HG03103 (cell line): Measurements from ENCODE around the gene PAIP2.
"Not testable (repeated sequence)": the region's sequence is repeated elsewhere in the genome, so short reads cannot be mapped to it uniquely, and the experiment has no call there.

Source experiments
- ATAC-seq: cut with Tn5 transposase; IDR thresholded peaks from one replicate; pipeline ENCODE4 v1.9.1; 2021; ENCODE audit warnings: low read depth; ENCODE audit not compliant: unreplicated experiment

Gene PAIP2

DNA sequence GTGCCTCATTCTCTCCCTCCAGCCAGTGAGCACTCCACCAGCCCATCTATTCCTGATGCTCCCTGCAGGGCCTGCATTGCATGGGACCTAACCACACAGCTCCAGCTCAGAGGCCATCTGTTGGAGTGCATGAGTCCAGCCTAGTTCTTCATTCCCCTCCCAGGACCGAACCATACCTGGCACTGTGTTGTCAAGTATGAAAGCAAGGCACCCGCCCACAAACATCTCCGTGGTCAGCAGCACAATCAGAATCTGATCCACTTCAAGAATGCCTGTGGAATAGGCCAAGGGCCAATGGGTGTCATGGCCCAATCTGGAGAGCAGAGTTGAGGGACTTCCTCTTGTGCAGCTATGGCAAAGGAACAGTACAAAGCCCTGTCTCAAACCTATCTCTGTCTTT lies 35.6 kb downstream of the PAIP2 start:
- no peak for ATAC-seq

GRCh38 chr5:139378101-139378825 lies 36.6 kb downstream of the PAIP2 start:
- no peak for ATAC-seq

DNA sequence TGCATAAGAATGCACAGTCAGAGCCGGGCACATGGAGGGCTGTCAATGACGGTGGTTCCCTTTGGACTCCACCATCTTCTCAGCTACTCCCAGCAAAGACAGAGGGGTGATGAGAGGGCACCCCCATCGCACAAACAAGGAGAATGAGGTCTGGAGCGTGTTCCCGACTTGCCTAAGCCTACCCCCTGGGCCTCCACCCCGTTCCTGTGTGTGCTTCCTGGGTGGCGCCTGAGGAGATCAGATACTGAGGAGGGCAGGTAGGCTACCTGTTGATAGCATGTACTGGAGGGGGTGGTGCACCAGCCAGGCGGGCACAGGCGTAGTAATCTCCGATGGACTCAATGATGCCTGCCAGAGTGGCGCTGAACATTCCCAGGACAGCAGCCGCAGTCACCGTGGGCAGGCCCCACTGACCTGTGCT lies 37.3 kb downstream of the PAIP2 start:
- ATAC-seq = no peak

DNA sequence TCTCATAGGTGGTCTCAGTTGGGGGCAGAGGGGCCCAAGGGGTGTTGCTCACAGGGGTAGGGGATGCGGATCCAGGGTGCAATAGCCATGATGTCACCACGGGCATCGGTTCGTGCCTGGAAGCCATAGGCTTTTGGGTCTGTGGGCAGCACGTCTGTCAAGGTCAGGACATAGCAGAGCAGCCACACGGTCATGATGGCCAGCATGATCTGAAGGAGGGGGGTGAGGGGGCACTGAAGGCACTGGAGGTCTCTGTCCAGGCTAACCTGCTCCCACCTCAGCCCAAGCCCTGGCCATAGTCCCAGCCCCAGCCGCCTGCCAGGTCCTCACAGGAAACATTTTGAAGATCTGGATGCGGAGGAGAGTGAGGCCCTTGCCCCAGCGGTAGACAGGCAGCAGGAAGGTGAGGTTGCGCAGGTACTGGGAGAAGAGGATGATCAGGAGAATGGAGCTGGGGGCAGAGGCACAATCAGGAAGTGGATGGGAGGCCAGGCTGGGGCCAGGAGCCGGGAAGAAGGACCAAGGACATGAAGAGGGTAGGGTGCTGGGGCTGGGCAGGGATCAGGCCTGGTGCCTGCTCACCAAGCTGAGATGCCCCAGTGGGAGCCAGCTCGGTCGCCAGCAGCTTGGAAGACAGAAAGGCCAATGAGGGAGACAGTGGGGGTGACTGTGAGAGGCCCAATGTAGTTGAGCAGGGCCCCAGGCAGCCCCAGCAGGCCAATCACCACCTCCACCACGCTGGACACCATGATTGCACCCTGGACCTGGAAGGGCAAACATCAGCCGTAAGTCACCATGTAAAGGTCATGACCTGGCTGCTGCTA lies 38.2 kb downstream of the PAIP2 start:
- no peak for ATAC-seq

DNA sequence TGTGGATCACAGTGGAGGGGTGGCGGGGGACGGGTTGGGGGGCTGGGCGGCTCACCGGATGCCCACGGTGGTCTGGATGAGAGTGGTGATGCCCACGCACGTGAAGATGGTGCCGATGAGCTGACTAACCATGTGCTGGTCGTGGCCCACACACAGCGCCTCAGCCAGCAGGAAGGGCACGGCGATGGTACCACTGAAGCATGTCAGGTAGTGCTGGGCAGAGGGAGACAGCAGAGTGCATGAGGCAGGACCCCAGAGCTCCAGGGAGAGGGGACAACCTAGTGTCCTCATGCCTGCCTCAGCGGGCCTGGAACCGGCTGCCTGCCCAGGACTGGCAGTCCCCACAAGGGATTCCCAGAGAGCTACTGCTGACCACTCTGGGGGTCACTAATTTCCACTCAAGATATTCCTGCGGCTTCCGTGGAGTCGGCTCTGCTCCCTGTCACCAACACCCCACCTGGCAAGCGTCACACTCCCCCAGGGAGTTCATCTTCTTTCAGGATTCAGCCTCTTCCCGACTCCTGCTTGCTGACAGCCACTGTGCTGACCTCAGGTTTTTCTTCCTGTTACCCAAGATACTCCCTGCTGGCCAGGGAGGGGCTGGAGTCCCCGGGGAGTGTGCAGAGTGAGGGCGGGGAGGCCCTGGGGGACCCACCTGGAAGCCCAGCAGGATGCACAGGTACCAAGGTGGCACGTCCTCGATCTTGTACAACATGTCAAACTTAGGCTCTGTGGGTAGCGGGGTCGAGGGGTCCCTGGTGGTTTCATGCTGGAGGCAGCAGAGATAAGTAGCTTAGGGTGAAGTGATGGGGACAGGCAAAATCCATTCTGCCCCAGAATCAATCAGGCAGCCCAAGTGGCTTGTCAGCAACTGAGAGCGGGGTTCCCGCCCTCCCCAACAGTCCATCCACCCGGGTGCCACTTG lies 40.4 kb downstream of the PAIP2 start:
- no peak for ATAC-seq

DNA sequence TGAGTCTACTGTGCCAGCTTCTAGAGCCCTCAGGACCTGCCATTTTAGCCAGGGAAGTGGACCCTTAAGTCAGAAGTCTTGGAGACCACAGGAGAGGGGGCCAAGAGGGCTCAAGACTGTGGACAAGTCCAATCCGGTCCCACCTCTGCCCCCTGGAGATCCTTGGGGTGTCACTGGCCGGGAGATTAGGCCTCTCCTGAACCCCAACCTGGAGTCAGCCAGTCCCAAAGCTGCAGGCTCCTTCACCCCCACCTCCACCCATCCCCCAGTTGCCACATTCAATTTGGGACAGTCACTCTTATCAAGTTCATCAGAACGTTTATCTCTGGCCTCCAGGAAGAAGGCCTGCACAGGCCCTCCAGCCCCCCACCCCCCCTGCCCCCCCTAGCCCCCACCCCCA lies 41.2 kb downstream of the PAIP2 start:
- no peak for ATAC-seq

GRCh38 chr5:139383275-139383992 lies 41.8 kb downstream of the PAIP2 start, which contains the start of gene SLC23A1:
Gene SLC23A1 (minus strand): TSS chr5:139383297. CDS start chr5:139383253, 44 bp downstream.
- ATAC-seq = no peak

DNA sequence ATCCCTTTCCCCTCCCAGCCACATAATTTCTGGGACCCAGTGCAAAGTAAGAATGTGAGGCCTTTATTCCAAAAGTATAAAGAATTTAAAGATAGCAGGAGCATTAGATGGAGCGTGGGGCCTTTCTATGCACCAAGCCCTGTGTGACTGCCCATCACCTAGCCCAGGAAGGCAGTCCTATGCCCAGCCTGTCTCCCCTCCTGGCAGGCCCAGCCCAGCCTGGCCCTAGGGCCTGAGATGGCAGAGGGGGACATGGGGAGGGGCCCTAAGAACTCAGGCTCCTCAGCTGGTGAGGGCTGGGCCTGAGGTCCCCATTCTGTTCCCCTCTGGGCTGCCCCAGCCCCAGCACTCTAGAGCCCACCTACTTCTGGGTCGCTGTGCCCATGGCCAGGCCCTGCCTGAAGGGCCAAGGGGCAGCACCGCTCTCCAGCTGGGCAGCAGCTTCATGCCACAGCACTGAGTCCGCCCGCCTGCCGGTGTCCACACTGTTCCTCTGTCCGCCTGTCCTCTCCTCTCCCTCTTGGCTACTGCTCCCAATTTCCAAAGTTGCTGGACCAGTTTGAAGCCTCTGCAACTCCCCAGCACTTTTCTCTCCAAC lies 42.4 kb downstream of the PAIP2 start:
- no peak for ATAC-seq

GRCh38 chr5:139384591-139385051 lies 43.0 kb downstream of the PAIP2 start:
- no peak for ATAC-seq

DNA sequence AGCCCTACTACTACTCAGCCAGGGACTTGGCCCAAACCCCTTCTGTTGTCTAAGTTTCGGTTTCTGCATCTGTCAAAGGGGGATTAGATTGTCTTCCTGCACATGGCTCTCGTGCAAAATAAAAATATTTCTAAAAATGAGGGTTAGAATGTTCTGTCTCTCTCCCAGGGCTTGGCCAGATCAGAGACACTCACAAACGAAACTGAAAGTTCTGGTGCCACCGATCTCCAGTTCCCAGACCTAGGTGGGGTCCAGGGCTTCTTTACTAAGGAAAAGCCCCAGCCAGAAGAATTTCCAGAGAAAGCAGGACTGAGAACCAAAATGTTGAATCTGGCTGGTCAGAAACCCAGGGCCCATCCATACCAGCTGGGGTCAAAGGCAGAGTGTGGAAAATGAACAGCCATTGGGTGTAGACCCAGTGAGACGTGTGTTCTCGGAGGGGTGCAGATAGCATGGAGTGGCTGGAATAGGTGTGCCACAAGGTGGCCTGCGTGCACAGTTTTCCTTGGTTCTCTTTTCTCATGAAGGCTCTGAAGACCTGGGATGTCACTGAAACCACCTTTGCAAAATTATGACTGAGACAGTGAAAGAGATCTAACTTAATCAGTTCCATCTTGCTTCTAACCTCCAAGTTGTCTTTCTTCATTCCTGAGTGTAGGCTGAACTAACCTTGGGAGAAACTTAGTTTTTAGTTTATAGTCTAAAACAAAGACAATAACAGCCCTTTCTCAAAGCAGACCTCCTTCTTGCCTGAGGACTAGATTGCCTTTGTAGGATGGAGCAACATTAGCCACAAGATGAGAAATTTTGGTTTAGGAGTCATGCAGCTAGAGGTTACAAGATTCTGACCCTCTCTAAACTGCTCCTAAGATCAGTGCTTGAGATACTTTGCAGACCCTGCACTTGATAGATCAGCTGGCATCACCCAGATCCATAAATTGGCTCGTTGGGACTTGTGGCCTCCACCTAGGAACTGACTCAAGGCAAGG lies 43.7 kb downstream of the PAIP2 start:
- no peak for ATAC-seq

DNA sequence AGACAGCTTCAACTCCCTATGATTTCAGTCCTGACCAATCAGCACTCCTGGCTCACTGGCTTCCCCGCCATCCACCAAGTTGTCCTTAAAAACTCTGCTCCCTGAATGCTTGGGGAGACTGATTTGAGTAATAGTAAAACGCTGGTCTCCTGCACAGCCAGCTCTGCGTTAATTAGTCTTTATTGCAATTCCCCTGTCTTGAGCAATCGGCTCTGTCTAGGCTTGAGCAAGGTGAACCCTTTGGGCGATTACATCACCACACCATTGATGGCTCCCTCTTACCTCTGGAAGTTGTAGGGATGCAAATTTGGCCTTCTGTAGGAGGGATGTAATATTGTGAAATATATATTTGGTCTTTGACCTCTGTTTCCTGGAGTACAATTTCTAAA lies 44.4 kb downstream of the PAIP2 start:
- no peak for ATAC-seq

- not testable (repeated sequence) for ATAC-seq
These were observed 45.3 kb downstream of the PAIP2 start for GRCh38 chr5:139386956-139387355.

DNA sequence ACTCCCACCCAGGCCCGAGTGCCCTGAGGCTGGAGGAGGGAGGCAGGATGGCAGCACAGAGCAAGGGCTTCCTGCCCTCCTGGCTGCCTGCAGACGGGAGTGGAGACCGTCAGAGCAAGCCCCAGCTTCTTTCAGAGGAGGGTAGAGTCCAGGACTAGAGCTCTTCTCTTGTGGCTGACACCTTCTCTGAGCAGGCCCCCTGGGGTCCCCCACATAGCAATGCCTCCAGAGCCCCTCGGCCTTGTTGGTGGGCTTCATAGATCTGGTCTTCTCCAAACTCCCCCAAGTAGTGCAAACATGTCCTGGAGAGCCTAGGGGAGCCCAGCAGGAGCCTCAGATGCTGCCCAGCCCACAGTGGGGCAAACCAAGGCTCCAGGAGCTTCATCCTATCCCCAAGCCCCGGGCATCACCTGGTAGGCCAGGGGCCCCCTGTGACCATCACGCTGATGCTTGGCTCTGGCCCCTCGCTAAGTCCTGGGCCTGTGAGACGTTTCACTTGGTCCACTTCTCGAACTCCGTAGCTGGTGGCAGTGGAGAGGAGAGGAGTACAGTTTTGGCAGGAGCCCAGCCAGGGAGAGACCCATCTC lies 46.0 kb downstream of the PAIP2 start:
- no peak for ATAC-seq

- ATAC-seq = no peak
These were observed 46.7 kb downstream of the PAIP2 start for GRCh38 chr5:139388198-139388821.

DNA sequence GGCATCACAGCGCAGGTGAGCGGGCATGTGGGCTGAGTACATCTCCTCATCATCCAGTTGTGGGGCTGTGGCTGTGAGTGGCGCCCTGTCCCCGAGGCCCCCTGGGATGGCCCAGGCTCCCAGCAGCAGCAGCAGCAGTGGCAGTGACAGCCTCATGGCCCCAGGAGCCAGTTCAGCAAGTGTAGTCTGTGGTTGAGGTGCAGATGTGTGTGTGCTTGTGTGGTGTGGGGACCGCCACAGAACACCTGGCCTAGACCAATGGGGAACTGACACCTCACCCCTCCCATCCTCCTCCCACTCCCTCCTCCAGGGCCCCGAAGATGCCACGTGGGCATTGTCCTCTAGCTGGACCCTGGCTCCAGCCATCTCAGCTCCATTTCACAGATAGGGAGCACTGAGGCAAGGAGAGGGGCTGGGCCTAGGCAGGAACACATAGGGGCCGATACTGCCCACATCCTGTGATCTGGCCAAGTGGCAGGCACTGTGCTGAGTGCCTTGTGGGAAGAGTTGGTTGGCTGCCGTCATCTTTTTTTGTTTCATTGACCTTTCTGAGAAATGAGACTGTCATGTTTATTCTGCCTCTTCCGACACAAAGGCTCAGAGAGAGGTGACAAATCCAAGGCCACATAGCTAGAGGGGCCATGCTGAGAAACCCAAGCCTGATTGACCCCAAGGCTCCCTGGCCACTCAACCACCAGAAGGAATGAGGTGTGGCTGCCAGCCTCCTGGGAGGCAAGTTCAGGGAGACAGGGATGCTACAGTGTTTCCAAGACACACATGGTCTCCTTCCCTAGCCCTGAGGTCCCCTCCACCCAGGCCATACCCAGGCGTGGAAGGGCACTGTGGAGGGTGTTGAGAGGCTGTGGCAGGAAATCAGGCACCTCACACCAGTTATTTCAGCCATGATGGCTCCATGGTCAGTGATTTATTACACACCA lies 48.3 kb downstream of the PAIP2 start, which contains the start of gene MZB1:
TSS of gene MZB1 (minus strand) at position 213 of the 938 bp plus-strand sequence. CDS start at position 156, 57 bp downstream.
- peak; percentile 31 for ATAC-seq
